GM21515 (cell line): Measurements from ENCODE around the gene RCN1.
"Not testable (repeated sequence)": the region's sequence is repeated elsewhere in the genome, so short reads cannot be mapped to it uniquely, and the experiment has no call there.

ENCODE experiments used
- ATAC-seq: cut with Tn5 transposase; IDR thresholded peaks from one replicate; pipeline ENCODE4 v1.9.1; 2021; ENCODE audit not compliant: unreplicated experiment

RCN1 gene

GRCh38 chr11:32090545-32091370, at the start of gene RCN1:
Gene RCN1, plus strand, starts transcription at chr11:32091074. Its CDS starts 123 bp downstream, at chr11:32091197.
- peak; percentile 51 for ATAC-seq

GRCh38 chr11:32043737-32044136, 47.1 kb upstream of the RCN1 start:
- no peak for ATAC-seq

- ATAC-seq, result no peak
These were observed 46.6 kb upstream of the RCN1 start for GRCh38 chr11:32044158-32044863.

GRCh38 chr11:32045456-32045855, 45.4 kb upstream of the RCN1 start:
- ATAC-seq, result no peak

GRCh38 chr11:32050264-32050663, 40.6 kb upstream of the RCN1 start:
- no peak for ATAC-seq

GRCh38 chr11:32052215-32052614, 38.7 kb upstream of the RCN1 start:
- ATAC-seq, result no peak

GRCh38 chr11:32053151-32053888, 37.6 kb upstream of the RCN1 start:
- ATAC-seq, result no peak

- ATAC-seq, result no peak
These were observed 35.0 kb upstream of the RCN1 start for GRCh38 chr11:32055861-32056260.

GRCh38 chr11:32056438-32056837, 34.4 kb upstream of the RCN1 start:
- ATAC-seq, result no peak

- no peak for ATAC-seq
These were observed 31.0 kb upstream of the RCN1 start for GRCh38 chr11:32059686-32060462.

- no peak for ATAC-seq
These were observed 28.3 kb upstream of the RCN1 start for GRCh38 chr11:32062540-32062939.

- ATAC-seq, result not testable (repeated sequence)
These were observed 27.8 kb upstream of the RCN1 start for GRCh38 chr11:32063031-32063430.

- ATAC-seq, result no peak
These were observed 24.8 kb upstream of the RCN1 start for GRCh38 chr11:32065865-32066629.

GRCh38 chr11:32068134-32068870, 22.6 kb upstream of the RCN1 start:
- ATAC-seq, result no peak

GRCh38 chr11:32069361-32070058, 21.4 kb upstream of the RCN1 start:
- peak; percentile 80 for ATAC-seq

GRCh38 chr11:32070692-32071091, 20.2 kb upstream of the RCN1 start:
- no peak for ATAC-seq

GRCh38 chr11:32071811-32072210, 19.1 kb upstream of the RCN1 start:
- no peak for ATAC-seq

- no peak for ATAC-seq
These were observed 17.8 kb upstream of the RCN1 start for GRCh38 chr11:32072872-32073643.
